ENCODE measurements around the gene TMEM132D.

Gene TMEM132D

DNA sequence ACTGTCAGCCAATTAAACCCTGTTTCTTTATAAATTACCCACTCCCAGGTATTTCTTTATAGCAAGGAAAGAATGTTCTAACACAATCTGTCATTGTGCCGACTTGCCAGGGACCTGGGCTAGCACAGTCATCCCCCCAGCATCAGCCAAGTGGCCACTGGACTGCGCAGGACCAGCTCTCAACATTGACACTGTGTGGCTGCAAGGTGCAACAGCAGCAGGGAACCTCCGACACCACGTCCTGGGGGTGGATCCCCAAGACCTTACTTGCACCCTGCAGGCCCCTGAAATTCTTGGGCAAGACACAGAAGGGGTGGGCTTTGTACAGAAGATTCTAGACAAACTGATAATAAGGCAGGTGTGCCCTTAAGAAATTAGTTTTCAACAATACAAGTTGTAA lies 741.0 kb downstream of the TMEM132D start:
- Histone ChIP-seq H3K36me3 (ENCODE audit: control insufficient read depth in 5 of 5, insufficient read depth in 5 of 5, low read length in 5 of 5) (no peaks in the 10 kb centered on the region), H3K4me1 (ENCODE audit: control insufficient read depth in 5 of 5, insufficient read depth in 5 of 5, low read length in 5 of 5) (no peaks in the 10 kb centered on the region), H3K9me3 (ENCODE audit: control insufficient read depth in 5 of 5, low read length in 5 of 5) (peaks cover 3 to 19% (median 11%) of the 10 kb centered on the region in 5 donors), H3K9ac (ENCODE audit: low read length in 5 of 5) (no peak overlapping the region), H3K27me3 (ENCODE audit: control insufficient read depth in 5 of 5, insufficient read depth in 4 of 5, low read length in 5 of 5) (peaks cover 0 to 3% (median 0%) of the 10 kb centered on the region in 5 donors), H3K4me3 (ENCODE audit: low read depth in 1 of 5, low read length in 5 of 5) (no peak overlapping the region), H3K27ac (ENCODE audit: low read depth, low read length) (no peak overlapping the region)

DNA sequence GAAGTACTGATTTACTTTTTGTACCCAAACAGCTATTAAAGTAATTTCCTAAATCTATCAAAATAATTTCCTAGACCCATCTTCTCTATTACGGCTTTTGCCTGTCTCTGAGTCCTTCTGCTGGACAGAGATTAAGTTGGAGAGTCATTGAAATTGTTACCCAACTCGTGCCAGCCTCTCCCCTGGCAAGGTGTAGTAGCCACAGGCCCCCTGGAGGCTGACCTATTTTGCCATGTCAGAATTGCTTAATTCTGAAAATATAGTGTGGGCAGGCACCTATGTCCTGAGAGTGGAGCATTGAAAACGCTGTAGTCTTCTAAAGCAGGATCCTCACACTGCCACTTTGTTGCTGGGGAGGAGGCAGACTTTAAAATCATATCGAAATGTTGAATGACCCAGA lies 742.3 kb downstream of the TMEM132D start:
- H3K4me1 ChIP-seq (ENCODE audit: control insufficient read depth in 5 of 5, insufficient read depth in 5 of 5, low read length in 5 of 5) = no peaks in the 10 kb centered on the region

DNA sequence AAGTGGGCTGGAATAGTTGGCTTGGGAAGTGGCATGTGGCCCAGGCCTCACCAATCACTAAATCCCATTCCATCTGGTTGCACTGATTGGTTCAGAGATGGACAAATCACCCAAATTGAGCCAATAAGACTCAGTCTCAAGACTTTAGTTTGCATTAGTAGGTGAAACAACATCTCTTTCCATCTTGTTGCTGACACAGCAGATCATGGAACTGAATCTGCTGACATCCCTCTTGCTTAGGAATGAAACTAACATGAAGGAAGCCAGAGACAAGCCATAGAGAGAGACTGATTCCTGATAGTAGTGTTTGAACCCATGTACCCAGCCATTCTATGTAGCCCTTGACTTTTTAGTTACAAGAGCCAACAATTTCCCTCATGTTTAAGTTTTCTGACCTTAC lies 743.5 kb downstream of the TMEM132D start:
- H3K9ac ChIP-seq (ENCODE audit: low read length in 5 of 5) = no peak overlapping the region
- H3K27me3 ChIP-seq (ENCODE audit: control insufficient read depth in 5 of 5, insufficient read depth in 4 of 5, low read length in 5 of 5) = peaks cover 0 to 3% (median 0%) of the 10 kb centered on the region in 5 donors
- H3K9me3 ChIP-seq (ENCODE audit: control insufficient read depth in 5 of 5, low read length in 5 of 5) = peaks cover 3 to 19% (median 11%) of the 10 kb centered on the region in 5 donors
- no peak overlapping the region for H3K27ac ChIP-seq (ENCODE audit: low read depth, low read length)
- H3K36me3 ChIP-seq (ENCODE audit: control insufficient read depth in 5 of 5, insufficient read depth in 5 of 5, low read length in 5 of 5) = no peaks in the 10 kb centered on the region
- no peaks in the 10 kb centered on the region for H3K4me1 ChIP-seq (ENCODE audit: control insufficient read depth in 5 of 5, insufficient read depth in 5 of 5, low read length in 5 of 5)
- no peak overlapping the region for H3K4me3 ChIP-seq (ENCODE audit: low read depth in 1 of 5, low read length in 5 of 5)

More for the DNA sequence above, 742.3 kb downstream of the TMEM132D start:
- H3K27me3 ChIP-seq (ENCODE audit: control insufficient read depth in 5 of 5, insufficient read depth in 4 of 5, low read length in 5 of 5) = peaks cover 0 to 3% (median 0%) of the 10 kb centered on the region in 5 donors
- H3K4me3 ChIP-seq (ENCODE audit: low read depth in 1 of 5, low read length in 5 of 5) = no peak overlapping the region
- no peaks in the 10 kb centered on the region for H3K36me3 ChIP-seq (ENCODE audit: control insufficient read depth in 5 of 5, insufficient read depth in 5 of 5, low read length in 5 of 5)
- H3K27ac ChIP-seq (ENCODE audit: low read depth, low read length) = no peak overlapping the region
- peaks cover 3 to 19% (median 11%) of the 10 kb centered on the region in 5 donors for H3K9me3 ChIP-seq (ENCODE audit: control insufficient read depth in 5 of 5, low read length in 5 of 5)
- no peak overlapping the region for H3K9ac ChIP-seq (ENCODE audit: low read length in 5 of 5)

DNA sequence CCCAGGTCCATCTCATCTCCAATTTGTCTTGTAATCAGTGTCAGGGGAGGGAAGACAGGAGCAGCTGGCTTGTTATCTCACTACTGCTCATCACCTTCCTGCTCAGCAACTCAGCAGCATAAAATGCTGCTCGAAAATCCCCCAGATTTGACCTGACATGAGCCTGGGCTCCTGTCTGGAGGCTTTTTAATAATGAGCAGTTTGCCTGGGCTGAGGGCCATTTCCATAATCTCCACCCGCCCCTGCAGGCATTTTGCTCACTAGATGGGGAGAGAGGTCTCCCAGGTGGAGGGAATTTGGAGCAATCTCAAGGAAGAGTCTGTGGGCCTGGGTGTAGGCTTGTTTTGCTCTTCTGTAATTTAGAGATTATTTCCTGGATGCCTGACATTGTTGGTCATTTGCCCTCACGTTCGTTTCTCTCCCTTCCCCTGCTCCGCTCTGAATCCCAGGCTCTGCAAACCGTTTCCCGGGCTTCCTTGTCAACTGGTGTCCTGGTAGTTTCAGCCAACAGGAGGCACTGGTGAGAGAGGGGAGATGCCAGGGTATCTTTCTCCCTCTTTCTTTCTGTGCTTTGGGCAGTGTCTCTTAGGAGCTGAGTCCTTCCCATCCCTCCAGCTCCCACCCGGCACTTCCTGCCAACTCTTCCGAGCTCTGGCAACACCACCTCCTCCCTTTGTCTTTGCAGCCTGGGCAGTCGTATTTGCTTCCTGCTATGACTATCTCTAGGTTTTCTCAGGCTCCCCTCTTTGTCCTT lies 751.3 kb downstream of the TMEM132D start:
- peaks cover 3 to 13% (median 10%) of the 10 kb centered on the region in 5 donors for H3K27me3 ChIP-seq (ENCODE audit: control insufficient read depth in 5 of 5, insufficient read depth in 4 of 5, low read length in 5 of 5)
- no peak overlapping the region for H3K9ac ChIP-seq (ENCODE audit: low read length in 5 of 5)
- no peaks in the 10 kb centered on the region for H3K4me1 ChIP-seq (ENCODE audit: control insufficient read depth in 5 of 5, insufficient read depth in 5 of 5, low read length in 5 of 5)
- H3K27ac ChIP-seq (ENCODE audit: low read depth, low read length) = no peak overlapping the region
- H3K36me3 ChIP-seq (ENCODE audit: control insufficient read depth in 5 of 5, insufficient read depth in 5 of 5, low read length in 5 of 5) = no peaks in the 10 kb centered on the region
- H3K9me3 ChIP-seq (ENCODE audit: control insufficient read depth in 5 of 5, low read length in 5 of 5) = peaks cover 0 to 3% (median 0%) of the 10 kb centered on the region in 5 donors
- H3K4me3 ChIP-seq (ENCODE audit: low read depth in 1 of 5, low read length in 5 of 5) = no peak overlapping the region

DNA sequence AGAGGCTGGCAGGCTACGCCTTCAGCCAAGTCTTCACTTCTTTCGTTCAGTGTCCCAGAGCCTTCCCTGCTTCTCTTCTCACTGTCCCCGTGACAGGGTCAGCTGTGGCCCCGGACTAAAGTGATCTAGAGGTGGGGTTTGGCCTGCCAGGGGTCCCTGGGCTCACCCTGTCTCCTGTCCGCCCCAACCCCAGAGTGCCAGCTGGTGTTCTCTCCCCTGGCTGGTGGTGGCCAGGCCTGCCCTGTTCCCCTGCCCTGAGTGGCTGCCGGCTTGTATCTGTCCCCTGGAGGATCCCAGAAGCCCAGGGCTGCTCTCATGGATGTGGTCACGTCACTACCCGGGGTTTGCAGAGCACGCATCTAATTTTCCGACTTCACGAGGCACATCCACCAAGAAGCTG lies 753.1 kb downstream of the TMEM132D start:
- H3K9ac ChIP-seq (ENCODE audit: low read length in 5 of 5) = no peak overlapping the region
- H3K9me3 ChIP-seq (ENCODE audit: control insufficient read depth in 5 of 5, low read length in 5 of 5) = no peaks in the 10 kb centered on the region
- no peaks in the 10 kb centered on the region for H3K36me3 ChIP-seq (ENCODE audit: control insufficient read depth in 5 of 5, insufficient read depth in 5 of 5, low read length in 5 of 5)
- peaks cover 0 to 2% (median 0%) of the 10 kb centered on the region in 5 donors for H3K4me1 ChIP-seq (ENCODE audit: control insufficient read depth in 5 of 5, insufficient read depth in 5 of 5, low read length in 5 of 5)
- H3K4me3 ChIP-seq (ENCODE audit: low read depth in 1 of 5, low read length in 5 of 5) = no peak overlapping the region
- H3K27ac ChIP-seq (ENCODE audit: low read depth, low read length) = no peak overlapping the region
- H3K27me3 ChIP-seq (ENCODE audit: control insufficient read depth in 5 of 5, insufficient read depth in 4 of 5, low read length in 5 of 5) = peaks cover 3 to 13% (median 10%) of the 10 kb centered on the region in 5 donors

DNA sequence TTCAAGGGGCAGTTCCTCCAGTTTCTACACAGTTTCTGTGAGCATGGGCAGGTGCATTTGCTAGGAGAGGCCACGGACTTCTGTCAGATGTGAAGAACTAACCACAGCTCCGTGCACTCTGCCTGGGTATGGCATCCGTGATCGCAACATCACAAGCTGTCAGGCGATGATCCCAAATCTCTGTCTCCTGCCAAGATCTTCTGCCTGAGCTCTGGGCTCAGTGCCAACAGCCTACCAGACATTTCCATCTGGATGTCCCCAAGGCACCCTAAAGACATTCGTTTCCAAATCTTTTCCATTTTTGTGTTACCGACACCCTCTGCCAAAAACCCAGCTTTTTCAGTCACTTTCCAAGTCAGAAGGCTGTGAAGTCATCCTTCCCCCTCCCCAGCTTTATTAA lies 758.4 kb downstream of the TMEM132D start:
- Histone ChIP-seq H3K4me1 (ENCODE audit: control insufficient read depth in 5 of 5, insufficient read depth in 5 of 5, low read length in 5 of 5) (peaks cover 0 to 7% (median 0%) of the 10 kb centered on the region in 5 donors), H3K36me3 (ENCODE audit: control insufficient read depth in 5 of 5, insufficient read depth in 5 of 5, low read length in 5 of 5) (no peaks in the 10 kb centered on the region), H3K9me3 (ENCODE audit: control insufficient read depth in 5 of 5, low read length in 5 of 5) (no peaks in the 10 kb centered on the region), H3K27me3 (ENCODE audit: control insufficient read depth in 5 of 5, insufficient read depth in 4 of 5, low read length in 5 of 5) (peaks cover 0 to 10% (median 4%) of the 10 kb centered on the region in 5 donors), H3K27ac (ENCODE audit: low read depth, low read length) (no peak overlapping the region), H3K4me3 (ENCODE audit: low read depth in 1 of 5, low read length in 5 of 5) (no peak overlapping the region), H3K9ac (ENCODE audit: low read length in 5 of 5) (peak overlapping the region in 1 of 5 donors; percentile 14)

DNA sequence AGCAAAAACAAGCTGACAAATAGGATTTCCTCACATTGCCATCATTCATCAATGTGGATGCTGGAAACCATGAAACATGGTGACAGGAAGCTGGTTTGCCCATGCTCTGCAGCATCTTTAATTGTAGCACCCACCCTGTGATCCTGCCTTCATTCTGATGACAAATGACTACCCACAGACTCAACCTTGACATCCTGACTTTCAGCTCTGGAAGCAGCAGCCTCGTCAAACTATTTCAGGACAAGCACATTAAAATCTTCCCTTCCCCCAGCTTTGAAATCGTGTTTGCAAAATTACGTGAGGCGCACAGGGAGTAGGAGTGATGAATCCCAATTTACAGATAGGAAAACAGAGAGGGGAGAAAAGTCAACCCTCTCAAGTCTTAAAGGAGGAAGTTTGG lies 765.0 kb downstream of the TMEM132D start:
- no peak overlapping the region for H3K27ac ChIP-seq (ENCODE audit: low read depth, low read length)
- H3K36me3 ChIP-seq (ENCODE audit: control insufficient read depth in 5 of 5, insufficient read depth in 5 of 5, low read length in 5 of 5) = no peaks in the 10 kb centered on the region
- peaks cover 0 to 5% (median 0%) of the 10 kb centered on the region in 5 donors for H3K27me3 ChIP-seq (ENCODE audit: control insufficient read depth in 5 of 5, insufficient read depth in 4 of 5, low read length in 5 of 5)
- no peak overlapping the region for H3K9ac ChIP-seq (ENCODE audit: low read length in 5 of 5)
- H3K4me3 ChIP-seq (ENCODE audit: low read depth in 1 of 5, low read length in 5 of 5) = no peak overlapping the region
- peaks cover 0 to 4% (median 0%) of the 10 kb centered on the region in 5 donors for H3K9me3 ChIP-seq (ENCODE audit: control insufficient read depth in 5 of 5, low read length in 5 of 5)
- no peaks in the 10 kb centered on the region for H3K4me1 ChIP-seq (ENCODE audit: control insufficient read depth in 5 of 5, insufficient read depth in 5 of 5, low read length in 5 of 5)

DNA sequence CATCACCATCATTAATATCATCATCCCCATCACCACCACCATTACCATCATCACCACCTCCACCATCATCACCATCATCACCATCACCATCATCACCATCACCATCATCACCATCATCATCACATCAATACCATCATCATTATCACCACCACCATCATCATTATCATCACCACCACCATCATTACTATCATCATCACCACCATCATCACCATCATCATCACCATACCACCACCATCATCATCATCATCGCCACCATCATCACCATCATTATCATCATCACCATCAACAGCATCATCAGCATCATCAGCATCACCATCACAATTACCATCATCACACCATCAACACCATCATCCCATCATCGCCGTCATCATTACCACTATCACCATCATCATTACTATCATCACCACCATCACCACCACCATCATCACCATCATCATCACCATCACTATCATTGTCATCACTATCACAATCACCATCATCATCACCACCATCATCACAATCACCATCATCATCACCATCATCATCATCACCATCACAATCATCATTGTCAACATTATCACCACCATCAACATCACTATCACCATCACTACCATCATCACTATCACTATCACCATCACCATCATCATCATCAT lies 767.0 kb downstream of the TMEM132D start:
- Histone ChIP-seq H3K4me1 (ENCODE audit: control insufficient read depth in 5 of 5, insufficient read depth in 5 of 5, low read length in 5 of 5) (no peaks in the 10 kb centered on the region), H3K27me3 (ENCODE audit: control insufficient read depth in 5 of 5, insufficient read depth in 4 of 5, low read length in 5 of 5) (peaks cover 0 to 3% (median 0%) of the 10 kb centered on the region in 5 donors), H3K9ac (ENCODE audit: low read length in 5 of 5) (no peak overlapping the region), H3K9me3 (ENCODE audit: control insufficient read depth in 5 of 5, low read length in 5 of 5) (peaks cover 0 to 4% (median 0%) of the 10 kb centered on the region in 5 donors), H3K4me3 (ENCODE audit: low read depth in 1 of 5, low read length in 5 of 5) (no peak overlapping the region), H3K27ac (ENCODE audit: low read depth, low read length) (no peak overlapping the region), H3K36me3 (ENCODE audit: control insufficient read depth in 5 of 5, insufficient read depth in 5 of 5, low read length in 5 of 5) (no peaks in the 10 kb centered on the region)

DNA sequence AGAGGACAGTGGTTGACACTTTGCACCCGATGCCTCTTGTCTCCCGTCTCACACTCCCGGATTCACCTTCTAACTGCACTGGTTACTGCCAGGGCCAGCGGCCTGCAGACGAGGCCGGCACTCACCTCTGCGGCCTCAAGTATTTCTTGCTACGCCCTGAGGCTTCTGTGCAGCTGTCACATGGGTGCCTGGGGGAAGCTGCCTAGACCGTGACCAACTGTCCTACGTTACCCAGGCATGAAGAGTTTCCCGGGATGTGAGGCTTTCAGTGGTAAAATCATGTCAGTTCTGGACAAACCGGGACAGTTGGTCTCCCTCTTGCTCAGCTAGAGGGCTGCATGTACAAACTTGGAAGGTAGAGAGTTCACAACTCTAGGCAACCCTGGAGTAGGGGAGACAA lies 776.1 kb downstream of the TMEM132D start:
- Histone ChIP-seq H3K36me3 (ENCODE audit: control insufficient read depth in 5 of 5, insufficient read depth in 5 of 5, low read length in 5 of 5) (no peaks in the 10 kb centered on the region), H3K4me3 (ENCODE audit: low read depth in 1 of 5, low read length in 5 of 5) (no peak overlapping the region), H3K9ac (ENCODE audit: low read length in 5 of 5) (no peak overlapping the region), H3K4me1 (ENCODE audit: control insufficient read depth in 5 of 5, insufficient read depth in 5 of 5, low read length in 5 of 5) (no peaks in the 10 kb centered on the region), H3K27ac (ENCODE audit: low read depth, low read length) (no peak overlapping the region), H3K9me3 (ENCODE audit: control insufficient read depth in 5 of 5, low read length in 5 of 5) (peaks cover 0 to 7% (median 2%) of the 10 kb centered on the region in 5 donors), H3K27me3 (ENCODE audit: control insufficient read depth in 5 of 5, insufficient read depth in 4 of 5, low read length in 5 of 5) (peaks cover 0 to 3% (median 0%) of the 10 kb centered on the region in 5 donors)

DNA sequence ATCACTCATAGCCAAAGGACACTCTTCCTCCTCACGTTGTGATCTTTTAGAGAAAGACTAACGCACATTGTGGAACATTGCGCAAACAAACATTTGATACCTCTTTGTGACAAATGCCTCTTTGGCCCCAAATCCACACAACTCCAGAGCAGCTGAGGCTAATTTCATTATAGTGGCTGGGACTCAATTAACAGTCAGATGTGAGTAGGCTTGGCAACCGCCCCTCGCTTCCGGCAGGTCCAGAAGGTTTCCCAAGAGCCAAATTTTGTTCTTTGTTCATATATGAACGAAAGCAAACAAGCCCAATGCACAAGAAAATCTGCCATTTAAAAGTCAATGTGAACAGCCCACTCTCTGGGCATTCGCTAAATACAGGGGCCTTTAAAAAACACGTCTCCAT lies 776.6 kb downstream of the TMEM132D start:
- no peaks in the 10 kb centered on the region for H3K4me1 ChIP-seq (ENCODE audit: control insufficient read depth in 5 of 5, insufficient read depth in 5 of 5, low read length in 5 of 5)
- H3K9ac ChIP-seq (ENCODE audit: low read length in 5 of 5) = no peak overlapping the region
- H3K4me3 ChIP-seq (ENCODE audit: low read depth in 1 of 5, low read length in 5 of 5) = no peak overlapping the region
- peaks cover 0 to 3% (median 0%) of the 10 kb centered on the region in 5 donors for H3K27me3 ChIP-seq (ENCODE audit: control insufficient read depth in 5 of 5, insufficient read depth in 4 of 5, low read length in 5 of 5)
- no peak overlapping the region for H3K27ac ChIP-seq (ENCODE audit: low read depth, low read length)
- peaks cover 0 to 7% (median 2%) of the 10 kb centered on the region in 5 donors for H3K9me3 ChIP-seq (ENCODE audit: control insufficient read depth in 5 of 5, low read length in 5 of 5)
- H3K36me3 ChIP-seq (ENCODE audit: control insufficient read depth in 5 of 5, insufficient read depth in 5 of 5, low read length in 5 of 5) = no peaks in the 10 kb centered on the region
